Esophagus (tissue), 2 donors: ENCODE measurements around the gene GMDS. TPM values are rescaled to one million over a fixed set of nuclear protein-coding genes. Genes with fewer than 3 reads are reported as not detected.

Experiments
- H3K27ac ChIP-seq, 2 donors: one replicate each; pipeline ENCODE4 v1.5.1; 2013; ENCODE audit warnings: low read depth in 2 of 2, mild to moderate bottlenecking in 2 of 2, inconsistent platforms in 1 of 2, low read length in 1 of 2, moderate library complexity in 1 of 2
- H3K27me3 ChIP-seq, 2 donors: one replicate each; pipeline ENCODE4 v1.6.1; 2013; ENCODE audit warnings: low read length in 2 of 2, control low read depth in 1 of 2, mild to moderate bottlenecking in 1 of 2; ENCODE audit not compliant: insufficient read depth in 2 of 2, control insufficient read depth in 1 of 2
- H3K36me3 ChIP-seq, 2 donors: one replicate each; pipeline ENCODE4 v1.6.1; 2013; ENCODE audit warnings: low read length in 1 of 2; ENCODE audit not compliant: control insufficient read depth in 2 of 2, insufficient read depth in 2 of 2
- H3K4me1 ChIP-seq, 2 donors: one replicate each; pipeline ENCODE4 v1.6.1; 2013; ENCODE audit warnings: low read length in 1 of 2; ENCODE audit not compliant: control insufficient read depth in 2 of 2, insufficient read depth in 2 of 2
- H3K4me3 ChIP-seq, 2 donors: one replicate each; pipeline ENCODE4 v1.5.1; 2013; ENCODE audit warnings: low read length in 2 of 2, mild to moderate bottlenecking in 2 of 2, low read depth in 1 of 2, moderate library complexity in 1 of 2
- H3K9me3 ChIP-seq, 2 donors: one replicate each; pipeline ENCODE4 v1.6.1; 2013; ENCODE audit warnings: mild to moderate bottlenecking in 2 of 2, low read depth in 1 of 2, low read length in 1 of 2, moderate library complexity in 1 of 2; ENCODE audit not compliant: control insufficient read depth in 2 of 2, insufficient read depth in 1 of 2
- WGBS, 2 donors: extraction: QIAGEN DNeasy Blood & Tissue Kit; methylation state at CpG; one replicate each; pipeline ENCODE4 v1.1.7; 2013; 5-methylcytosine and 5-hydroxymethylcytosine counted together
- polyA plus RNA-seq, 2 donors: library from polyadenylated mRNA; stranded (reverse); fragments of 200-250 nt; gene quantifications; one replicate each; pipeline ENCODE4 v1.2.3, GENCODE V29; 2013
- donor health status: healthy with polysubstance abuse.
- donor health status: Bipolar disorder and iron deficiency.

GMDS gene
- polyA plus RNA-seq, 2 donors, result 42.4 to 54.5 TPM

- H3K9me3 ChIP-seq, result peaks cover 0 to 3% of the 10 kb centered on the region in 2 donors
- H3K4me3 ChIP-seq, result no peak overlapping the region
- H3K36me3 ChIP-seq, result no peaks in the 10 kb centered on the region
- H3K27ac ChIP-seq, result no peak overlapping the region
- 94 to 97% methylated on average over 2 of the region's 2 CpGs for WGBS, 2 donors
- no peaks in the 10 kb centered on the region for H3K27me3 ChIP-seq
- no peaks in the 10 kb centered on the region for H3K4me1 ChIP-seq
Measured at GRCh38 chr6:2175825-2176224, 69.6 kb downstream of the GMDS start.

DNA sequence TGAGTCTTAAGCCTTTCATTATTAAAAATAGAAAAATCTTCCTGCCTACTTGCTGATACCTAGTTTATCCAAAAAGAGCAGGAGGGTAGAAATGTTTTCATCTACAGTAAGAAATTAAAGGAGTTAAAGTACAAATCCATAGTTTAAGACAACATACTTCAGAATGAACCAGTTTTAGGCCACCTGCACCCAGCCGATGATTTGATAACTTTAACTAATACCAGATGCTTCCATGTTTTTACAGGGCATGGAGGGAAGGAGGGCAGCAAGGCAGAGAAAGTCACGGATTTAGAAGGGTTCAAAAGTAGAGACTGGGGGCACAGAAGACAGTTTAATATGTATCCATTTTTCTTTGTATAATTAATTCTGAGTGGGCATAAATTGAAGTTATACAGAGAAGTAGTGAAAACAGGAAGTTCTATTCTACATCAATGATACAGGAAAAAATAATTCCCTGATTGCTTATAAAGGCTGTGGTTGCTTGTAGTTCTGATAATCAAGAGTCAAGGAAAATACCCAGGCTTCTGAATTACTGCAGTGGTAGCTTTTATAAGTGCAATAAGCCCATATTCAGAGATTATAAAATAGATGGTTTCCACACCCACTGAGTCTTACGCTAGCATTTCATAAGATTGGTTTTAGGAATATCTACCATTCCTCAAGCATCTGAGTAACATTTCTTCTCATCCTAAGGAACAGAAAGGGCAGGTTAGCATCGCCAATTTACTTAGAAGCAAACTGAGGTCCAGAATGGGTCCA lies 72.0 kb downstream of the GMDS start:
- H3K27ac ChIP-seq, result no peak overlapping the region
- H3K36me3 ChIP-seq, result no peaks in the 10 kb centered on the region
- H3K4me3 ChIP-seq, result no peak overlapping the region
- no peaks in the 10 kb centered on the region for H3K27me3 ChIP-seq
- H3K9me3 ChIP-seq, result peaks cover 0 to 3% of the 10 kb centered on the region in 2 donors
- WGBS, 2 donors, result 89 to 96% methylated on average over 4 of the region's 4 CpGs
- H3K4me1 ChIP-seq, result no peaks in the 10 kb centered on the region

- H3K36me3 ChIP-seq, result no peaks in the 10 kb centered on the region
- 83 to 90% methylated on average over 5 of the region's 5 CpGs for WGBS, 2 donors
Measured at GRCh38 chr6:2171728-2172127, 73.7 kb downstream of the GMDS start.

DNA sequence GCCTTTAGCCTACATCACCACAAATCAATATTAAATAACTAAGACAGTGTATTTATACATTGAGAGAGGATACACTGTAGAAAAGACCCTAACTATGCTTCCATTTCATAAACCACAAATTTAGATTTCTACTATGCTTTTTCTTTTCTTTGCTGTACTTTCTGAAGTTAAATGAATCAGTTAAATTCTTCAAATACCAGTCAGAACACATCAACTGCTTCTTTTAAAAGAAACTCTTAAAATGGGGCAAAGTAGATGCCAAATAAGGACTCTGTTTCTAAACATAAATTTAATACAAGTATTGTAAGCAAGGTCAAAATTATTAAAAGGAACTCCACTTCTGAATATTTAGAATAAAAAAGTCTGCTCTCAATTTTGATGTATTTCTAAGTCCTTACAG lies 76.9 kb downstream of the GMDS start:
- no peak overlapping the region for H3K27ac ChIP-seq
- no peaks in the 10 kb centered on the region for H3K36me3 ChIP-seq
- no peaks in the 10 kb centered on the region for H3K9me3 ChIP-seq
- H3K4me1 ChIP-seq, result no peaks in the 10 kb centered on the region
- H3K4me3 ChIP-seq, result no peak overlapping the region
- H3K27me3 ChIP-seq, result no peaks in the 10 kb centered on the region

More at GRCh38 chr6:2171728-2172127, 73.7 kb downstream of the GMDS start:
- Histone ChIP-seq H3K27me3 (no peaks in the 10 kb centered on the region), H3K4me1 (no peaks in the 10 kb centered on the region), H3K4me3 (no peak overlapping the region), H3K9me3 (no peaks in the 10 kb centered on the region), H3K27ac (no peak overlapping the region)

- no peaks in the 10 kb centered on the region for H3K9me3 ChIP-seq
- no peak overlapping the region for H3K4me3 ChIP-seq
- WGBS, 2 donors, result 18 to 26% methylated on average over 1 of the region's 1 CpG
- H3K27ac ChIP-seq, result no peak overlapping the region
- no peaks in the 10 kb centered on the region for H3K27me3 ChIP-seq
- no peaks in the 10 kb centered on the region for H3K4me1 ChIP-seq
- no peaks in the 10 kb centered on the region for H3K36me3 ChIP-seq
Measured at GRCh38 chr6:2166717-2167116, 78.7 kb downstream of the GMDS start.

DNA sequence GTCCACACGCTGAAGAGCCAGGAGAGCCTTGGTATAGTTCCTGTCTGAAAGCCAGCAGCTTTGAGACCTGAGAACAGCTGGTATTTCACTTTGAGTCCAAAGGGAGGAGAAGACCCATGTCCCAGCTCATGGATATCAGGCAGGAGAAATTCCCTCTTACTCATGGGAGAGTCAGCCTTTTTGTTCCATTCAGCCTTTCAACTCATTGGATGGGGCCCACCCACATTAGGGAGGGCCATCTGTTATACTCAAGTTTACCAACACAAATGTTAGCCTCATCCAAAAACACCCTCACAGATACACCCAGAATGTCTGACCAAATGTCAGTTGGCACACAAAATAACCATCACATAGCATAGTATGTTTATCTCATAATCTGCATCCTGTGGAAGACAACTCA lies 80.1 kb downstream of the GMDS start:
- Histone ChIP-seq H3K4me1 (no peaks in the 10 kb centered on the region), H3K27me3 (no peaks in the 10 kb centered on the region), H3K4me3 (no peak overlapping the region), H3K9me3 (no peaks in the 10 kb centered on the region), H3K36me3 (no peaks in the 10 kb centered on the region), H3K27ac (no peak overlapping the region)
- WGBS, 2 donors, result 96 to 98% methylated on average over 1 of the region's 1 CpG

DNA sequence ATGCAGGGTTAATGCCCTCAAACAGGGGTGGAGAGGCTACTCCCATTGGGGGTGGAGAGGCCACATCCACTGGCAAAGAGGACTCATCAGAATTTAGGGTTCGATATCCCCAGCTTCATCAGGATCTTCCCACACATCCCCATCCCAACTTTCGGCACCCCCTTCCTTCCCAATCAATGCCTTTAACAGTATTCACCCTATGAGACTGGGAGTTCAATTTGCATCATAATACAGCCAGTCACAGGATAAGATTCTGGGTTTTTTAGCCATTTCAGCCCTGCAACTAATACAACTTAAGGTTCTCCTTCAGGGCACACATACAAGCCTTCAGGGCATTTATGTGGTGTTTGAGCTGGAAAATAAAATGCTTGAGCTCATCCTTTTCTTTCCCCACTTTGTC lies 80.9 kb downstream of the GMDS start:
- Histone ChIP-seq H3K27ac (no peak overlapping the region), H3K4me1 (no peaks in the 10 kb centered on the region), H3K36me3 (no peaks in the 10 kb centered on the region), H3K9me3 (no peaks in the 10 kb centered on the region), H3K4me3 (no peak overlapping the region), H3K27me3 (no peaks in the 10 kb centered on the region)
- 95 to 98% methylated on average over 2 of the region's 2 CpGs for WGBS, 2 donors

GRCh38 chr6:2162079-2162445 lies 83.3 kb downstream of the GMDS start:
- WGBS, 2 donors, result 61 to 67% methylated on average over 1 of the region's 1 CpG
- no peaks in the 10 kb centered on the region for H3K4me1 ChIP-seq
- no peak overlapping the region for H3K4me3 ChIP-seq
- no peaks in the 10 kb centered on the region for H3K27me3 ChIP-seq
- H3K36me3 ChIP-seq, result no peaks in the 10 kb centered on the region
- no peaks in the 10 kb centered on the region for H3K9me3 ChIP-seq
- no peak overlapping the region for H3K27ac ChIP-seq

- 68 to 72% methylated on average over 12 of the region's 12 CpGs for WGBS, 2 donors
- H3K36me3 ChIP-seq, result no peaks in the 10 kb centered on the region
- H3K4me3 ChIP-seq, result no peak overlapping the region
- no peaks in the 10 kb centered on the region for H3K4me1 ChIP-seq
- H3K9me3 ChIP-seq, result no peaks in the 10 kb centered on the region
- no peak overlapping the region for H3K27ac ChIP-seq
- H3K27me3 ChIP-seq, result no peaks in the 10 kb centered on the region
Measured at GRCh38 chr6:2158596-2159271, 86.7 kb downstream of the GMDS start.
